GM21360 (cell line): ENCODE results near the gene SYT12.
A peak's percentile ranks its signal among the peaks of the same experiment; 100 is the strongest.

Experiments
- ATAC-seq: cut with Tn5 transposase; IDR thresholded peaks from one replicate; pipeline ENCODE4 v1.9.1; 2021; ENCODE audit warnings: mild to moderate bottlenecking, moderate library complexity; ENCODE audit not compliant: unreplicated experiment

SYT12 gene

GRCh38 chr11:67027943-67028542, 5.1 kb downstream of the SYT12 start:
- peak; percentile 50 for ATAC-seq

GRCh38 chr11:67029146-67029545, 6.2 kb downstream of the SYT12 start:
- ATAC-seq = no peak

DNA sequence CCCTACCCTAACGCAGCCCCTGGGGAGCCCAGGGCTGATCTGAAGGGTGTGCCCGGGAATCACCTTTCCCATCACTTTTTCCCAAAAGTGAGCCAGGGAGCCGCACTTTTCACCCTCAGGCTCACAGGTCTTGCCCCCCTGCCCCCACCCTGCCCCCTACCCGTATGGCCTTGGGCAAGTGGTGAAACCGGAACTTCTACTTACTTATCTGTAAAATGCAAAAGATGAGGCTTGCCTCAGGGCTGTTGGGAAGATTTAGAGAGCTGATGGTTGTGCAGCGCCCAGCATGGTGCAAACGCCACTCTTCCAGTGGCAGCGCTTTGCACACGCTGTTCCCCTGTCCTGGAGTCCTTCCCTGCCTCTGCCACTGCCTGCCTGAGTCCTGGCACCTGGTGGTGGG, 8.0 kb downstream of the SYT12 start:
- ATAC-seq = no peak

DNA sequence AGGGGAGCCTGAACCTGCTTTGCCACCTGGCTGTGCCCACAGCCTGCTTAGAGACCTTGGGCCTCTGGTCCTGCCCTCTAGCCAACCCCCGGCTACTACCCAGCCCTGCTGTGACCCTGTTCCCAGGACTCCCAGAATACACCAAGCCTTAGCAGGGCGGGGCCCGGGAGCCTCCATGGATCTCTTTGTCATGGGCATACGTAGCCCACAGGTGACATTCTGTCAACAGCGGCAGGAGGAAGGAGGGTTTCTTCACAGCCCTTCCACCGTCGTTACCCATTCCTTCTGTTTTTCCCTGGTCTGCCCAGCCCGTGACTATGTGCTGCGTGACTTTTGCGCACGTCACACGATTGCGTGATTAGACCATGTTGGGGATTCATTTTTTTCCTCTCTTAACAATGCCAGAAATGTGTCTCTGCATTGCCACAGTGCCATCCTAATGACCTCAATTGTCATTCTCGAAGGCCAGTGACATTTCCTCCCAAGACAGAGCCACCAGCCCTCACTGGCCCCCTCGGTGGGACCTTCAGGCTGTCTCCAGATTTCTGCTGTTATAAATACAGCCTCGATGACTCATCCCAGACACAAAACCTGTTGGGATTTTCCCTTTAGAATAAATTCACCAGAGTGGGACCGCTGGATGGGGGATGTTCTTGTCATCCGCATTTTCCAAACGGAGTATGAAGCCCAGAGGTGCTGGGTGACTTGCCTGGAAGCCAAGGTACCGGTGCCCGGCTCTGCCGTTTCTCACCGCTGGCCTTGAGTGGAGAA, 9.0 kb downstream of the SYT12 start:
- no peak for ATAC-seq

DNA sequence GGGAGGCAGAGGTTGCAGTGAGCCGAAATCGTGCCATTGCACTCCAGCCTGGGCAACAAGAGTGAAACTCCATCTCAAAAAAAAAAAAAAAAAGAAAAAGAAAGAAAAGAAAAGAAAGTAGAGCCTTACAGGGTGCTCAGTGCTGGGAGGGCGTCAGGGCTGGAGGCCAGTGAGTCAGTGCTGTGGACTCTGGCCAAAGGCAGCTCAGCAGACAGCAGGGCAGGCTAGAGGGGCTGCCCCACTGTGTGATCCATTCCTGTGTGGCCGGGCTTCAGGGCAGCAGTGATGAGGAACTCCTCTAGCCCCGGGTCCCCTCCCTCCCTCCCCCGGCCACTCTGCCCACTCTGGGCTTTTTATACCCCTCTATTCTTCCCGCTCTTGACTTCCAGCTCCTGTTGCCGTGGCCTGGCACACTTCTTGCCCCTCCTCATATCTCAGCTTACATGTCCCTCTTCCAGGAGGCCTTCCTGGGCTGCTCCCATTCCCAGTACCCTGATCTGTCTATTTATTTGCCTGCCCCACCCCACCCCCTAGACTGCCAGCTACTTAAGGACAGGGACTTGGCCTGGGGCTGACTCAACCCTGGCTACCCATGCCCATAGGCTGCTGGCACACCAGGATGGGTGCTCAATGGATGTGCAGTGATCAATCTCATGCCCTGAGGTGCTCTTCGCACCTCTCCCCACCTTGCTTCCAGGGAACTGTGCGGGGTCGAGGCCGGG, 10.1 kb downstream of the SYT12 start:
- ATAC-seq = no peak

- no peak for ATAC-seq
Observed at GRCh38 chr11:67033661-67034166, 10.8 kb downstream of the SYT12 start.

DNA sequence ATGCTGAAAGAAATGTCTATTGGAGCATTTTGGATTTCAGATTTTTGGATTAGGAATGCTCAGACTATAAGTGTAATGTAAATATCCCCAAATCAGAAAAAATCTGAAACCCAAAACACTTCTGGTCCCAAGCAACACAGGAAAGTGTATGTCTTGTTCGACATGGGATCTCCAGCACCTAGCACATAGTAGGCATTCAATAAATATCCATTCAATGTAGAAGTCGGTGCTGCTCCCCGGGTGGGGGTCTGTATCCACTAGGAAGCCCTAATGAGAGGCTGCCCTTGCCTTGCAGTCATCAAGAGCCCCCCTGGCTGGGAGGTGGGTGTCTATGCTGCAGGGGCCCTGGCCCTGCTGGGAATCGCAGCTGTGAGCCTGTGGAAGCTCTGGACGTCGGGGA, 11.4 kb downstream of the SYT12 start:
- ATAC-seq = no peak

- ATAC-seq = no peak
Observed at GRCh38 chr11:67040147-67040546, 17.2 kb downstream of the SYT12 start.

DNA sequence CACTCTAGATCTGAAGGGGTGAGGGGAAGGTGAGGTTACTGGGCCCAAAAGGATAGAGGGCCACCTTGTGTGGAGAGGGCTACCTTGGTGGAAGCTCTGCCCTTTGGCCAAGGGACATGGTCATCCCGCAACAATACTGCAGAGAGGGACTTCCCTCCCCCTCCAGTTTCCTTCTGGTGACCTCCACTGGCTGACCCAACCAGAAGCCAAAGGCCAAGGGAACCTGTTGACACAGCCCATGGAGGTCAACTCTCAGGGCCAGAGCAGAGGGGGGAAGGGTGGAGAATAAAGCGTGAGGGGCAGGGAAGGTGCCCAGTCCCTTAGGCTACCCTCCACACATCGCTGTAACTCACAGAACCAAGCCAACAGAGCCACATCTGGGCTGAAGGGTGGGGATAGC, 18.7 kb downstream of the SYT12 start:
- no peak for ATAC-seq

GRCh38 chr11:67043572-67044349, 20.8 kb downstream of the SYT12 start:
- ATAC-seq = no peak

GRCh38 chr11:67044496-67044895, 21.6 kb downstream of the SYT12 start:
- ATAC-seq = no peak

DNA sequence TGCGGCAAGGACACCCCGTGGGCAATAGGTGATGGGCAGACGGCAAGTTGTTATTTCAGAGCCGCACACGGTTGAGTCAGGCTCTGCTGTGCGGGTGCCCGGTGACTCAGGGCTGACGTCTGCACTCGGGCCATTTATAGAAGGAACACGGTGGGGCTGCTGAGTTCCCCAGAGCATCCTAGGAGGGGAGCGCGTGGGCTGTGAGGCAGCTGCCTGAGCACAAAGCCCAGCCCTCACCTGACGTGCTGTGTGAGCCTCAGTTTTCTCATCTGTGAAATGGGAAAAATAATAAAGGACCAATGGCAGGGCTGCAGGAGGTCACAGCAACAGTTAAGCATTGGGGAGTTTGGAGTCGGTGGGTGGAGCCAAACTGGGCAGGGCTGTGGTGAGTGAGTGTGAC, 22.4 kb downstream of the SYT12 start:
- ATAC-seq = no peak

DNA sequence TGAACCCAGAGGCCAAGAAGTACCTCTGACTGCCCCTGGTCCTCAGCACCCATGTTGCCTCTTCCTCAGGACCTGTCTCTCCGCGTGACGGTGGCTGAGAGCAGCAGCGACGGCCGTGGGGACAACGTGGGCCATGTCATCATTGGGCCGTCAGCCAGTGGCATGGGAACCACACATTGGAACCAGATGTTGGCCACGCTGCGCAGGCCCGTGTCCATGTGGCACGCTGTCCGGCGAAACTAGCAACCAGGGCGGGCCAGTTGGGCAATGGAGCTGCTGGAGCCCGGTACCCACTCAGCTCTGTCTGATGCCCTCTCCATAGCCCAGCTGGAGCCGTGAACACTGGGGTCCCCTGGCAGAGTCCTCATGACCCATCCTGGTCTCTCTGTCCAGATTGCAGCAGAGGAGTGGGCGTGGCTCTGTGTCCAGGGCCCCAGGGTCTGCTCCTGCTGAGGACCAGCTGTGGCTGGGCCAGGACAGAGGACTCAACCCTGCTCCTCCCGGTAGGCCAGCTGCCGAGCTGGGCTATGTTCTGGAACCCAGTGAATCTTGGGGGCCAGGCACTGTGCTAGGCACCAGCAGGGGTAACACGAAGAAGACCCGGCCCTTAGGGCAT, 25.7 kb downstream of the SYT12 start:
- no peak for ATAC-seq

- ATAC-seq = no peak
Observed at GRCh38 chr11:67050139-67050538, 27.2 kb downstream of the SYT12 start.

DNA sequence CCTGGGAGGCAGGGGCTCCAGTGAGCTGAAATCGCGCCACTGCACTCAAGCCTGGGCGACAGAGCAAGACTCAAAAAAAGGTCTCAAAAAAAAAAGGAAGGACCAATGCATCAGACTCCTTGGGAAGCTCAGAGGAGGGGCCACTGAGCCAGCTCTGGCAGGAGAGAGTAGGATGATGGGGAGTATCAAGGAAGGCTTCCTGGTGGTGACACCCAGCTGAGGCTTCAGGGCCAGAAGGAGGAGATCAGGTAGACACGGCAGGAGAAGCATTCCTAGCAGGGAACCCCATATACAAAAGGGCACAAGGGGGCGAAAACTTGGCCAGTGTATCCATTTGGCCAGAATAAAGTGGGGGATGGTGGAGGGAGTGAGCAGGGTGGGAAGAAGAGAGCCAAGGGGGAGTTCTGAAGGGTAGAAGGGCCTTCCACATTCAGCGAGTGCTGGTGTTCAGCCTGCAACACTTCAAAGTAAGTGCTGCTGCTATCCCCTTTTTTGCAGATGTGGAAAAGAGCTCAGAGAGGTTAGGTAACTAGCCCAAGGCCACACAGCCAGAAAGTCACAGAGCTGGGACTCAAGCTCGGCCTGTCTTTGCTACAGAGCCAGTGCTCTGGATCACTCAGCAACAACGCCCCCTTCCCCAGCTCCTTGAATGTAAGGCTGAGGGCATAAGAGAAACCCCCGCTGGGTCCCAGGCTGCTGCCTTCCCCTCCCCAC, 28.4 kb downstream of the SYT12 start:
- ATAC-seq = no peak

- no peak for ATAC-seq
Observed at GRCh38 chr11:67051945-67052488, 29.1 kb downstream of the SYT12 start.

DNA sequence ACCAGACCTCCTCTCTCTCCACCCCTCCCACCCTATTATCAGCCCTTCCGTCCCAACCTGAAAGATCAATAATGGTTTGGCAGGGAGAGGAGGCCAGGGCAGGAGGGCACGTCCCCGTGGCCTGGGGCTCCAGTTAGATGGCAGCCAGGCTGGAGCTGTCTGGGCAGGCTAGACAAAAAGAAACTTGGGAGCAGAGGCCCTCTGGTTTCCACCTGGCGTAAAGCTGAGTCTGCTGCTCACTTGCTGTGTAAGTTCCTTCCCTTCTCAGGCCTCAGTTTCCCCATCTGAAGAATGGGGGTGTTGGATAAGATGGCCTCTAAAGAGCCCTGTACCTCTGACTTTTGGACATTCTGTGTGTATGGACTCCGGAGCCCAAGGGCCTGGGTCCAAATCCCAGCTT, 30.0 kb downstream of the SYT12 start:
- no peak for ATAC-seq

DNA sequence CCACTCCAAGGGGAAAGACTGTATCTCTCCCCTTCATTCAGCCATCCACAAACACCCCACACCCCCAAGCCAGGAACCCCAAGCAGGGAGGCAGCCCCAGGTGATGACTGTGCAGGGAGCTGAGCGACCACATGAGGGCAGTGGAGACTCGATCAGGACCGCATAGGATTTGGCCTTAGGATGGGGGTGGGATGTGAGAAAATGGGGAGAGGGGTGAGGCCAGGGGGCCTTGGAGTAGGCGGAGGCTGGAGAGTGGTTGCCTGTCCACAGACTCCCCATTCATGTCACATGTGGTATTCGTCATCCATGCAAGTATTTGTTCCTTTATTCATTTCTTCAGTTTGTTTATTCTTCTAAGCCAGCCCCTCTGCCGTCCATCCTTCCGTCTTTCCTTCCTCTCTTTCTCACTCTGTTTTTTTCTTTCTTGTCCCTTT, 31.0 kb downstream of the SYT12 start:
- no peak for ATAC-seq

DNA sequence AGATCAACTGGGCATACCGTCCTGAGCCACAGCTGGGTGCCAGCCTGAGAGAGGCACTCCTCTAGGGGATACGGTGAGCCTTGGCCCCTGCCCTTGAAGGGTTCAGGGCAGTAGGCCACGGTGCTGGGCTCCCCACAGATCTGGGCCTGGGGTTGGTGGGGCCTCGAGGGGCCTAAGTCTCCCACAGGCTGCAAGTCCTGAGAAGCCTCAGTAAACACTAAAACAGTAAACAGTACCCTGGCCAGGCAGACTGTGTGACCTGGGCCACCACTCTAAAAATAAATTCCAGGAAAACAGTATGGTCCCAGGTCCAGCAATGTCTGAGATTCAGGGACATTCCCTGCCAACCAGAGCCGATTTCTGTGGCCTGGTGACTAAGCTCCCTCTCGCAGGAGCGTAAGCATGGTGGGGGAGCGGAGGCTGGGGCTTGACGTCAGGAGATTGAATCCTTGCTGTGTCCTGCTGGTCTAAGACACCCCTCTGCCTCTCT, 31.5 kb downstream of the SYT12 start:
- ATAC-seq = no peak
